Activated naive CD4-positive, alpha-beta T cell treated with anti-CD3 and anti-CD28 coated beads, Interleukin-2, amount 50 U/mL, for 24 hours (primary cell): ENCODE measurements around the gene FBXO21.

ENCODE experiments used
- H3K27ac Mint-ChIP-seq: one replicate; pipeline ENCODE4 v1.8.0; 2021; ENCODE audit warnings: mild to moderate bottlenecking, mixed read lengths
- H3K27me3 Mint-ChIP-seq: one replicate; pipeline ENCODE4 v1.8.0; 2021; ENCODE audit warnings: mixed read lengths
- H3K36me3 Mint-ChIP-seq: one replicate; pipeline ENCODE4 v1.8.0; 2021; ENCODE audit warnings: mixed read lengths
- H3K4me1 Mint-ChIP-seq: one replicate; pipeline ENCODE4 v1.8.0; 2021; ENCODE audit warnings: mixed read lengths
- H3K4me3 Mint-ChIP-seq: one replicate; pipeline ENCODE4 v1.8.0; 2021; ENCODE audit warnings: mild to moderate bottlenecking, mixed read lengths
- H3K9me3 Mint-ChIP-seq: one replicate; pipeline ENCODE4 v1.8.0; 2021; ENCODE audit warnings: mixed read lengths

Gene FBXO21

GRCh38 chr12:117161460-117162166 is 28.7 kb downstream of the FBXO21 start:
- Mint-ChIP-seq H3K4me3 (no peak overlapping the region), H3K27ac (peak overlapping the region; percentile 84), H3K4me1 (no peaks in the 10 kb centered on the region), H3K36me3 (peaks cover 16% of the 10 kb centered on the region), H3K9me3 (no peaks in the 10 kb centered on the region), H3K27me3 (no peaks in the 10 kb centered on the region)

GRCh38 chr12:117159674-117160073 is 30.6 kb downstream of the FBXO21 start:
- H3K36me3 Mint-ChIP-seq: peaks cover 23% of the 10 kb centered on the region
- no peaks in the 10 kb centered on the region for H3K9me3 Mint-ChIP-seq
- no peak overlapping the region for H3K27ac Mint-ChIP-seq
- no peak overlapping the region for H3K4me3 Mint-ChIP-seq
- no peaks in the 10 kb centered on the region for H3K4me1 Mint-ChIP-seq
- no peaks in the 10 kb centered on the region for H3K27me3 Mint-ChIP-seq

- H3K36me3 Mint-ChIP-seq: peaks cover 23% of the 10 kb centered on the region
- H3K4me1 Mint-ChIP-seq: no peaks in the 10 kb centered on the region
- no peak overlapping the region for H3K4me3 Mint-ChIP-seq
- no peaks in the 10 kb centered on the region for H3K9me3 Mint-ChIP-seq
- H3K27ac Mint-ChIP-seq: no peak overlapping the region
- H3K27me3 Mint-ChIP-seq: no peaks in the 10 kb centered on the region
These were observed 31.2 kb downstream of the FBXO21 start for GRCh38 chr12:117158911-117159553.

- Mint-ChIP-seq H3K36me3 (peaks cover 23% of the 10 kb centered on the region), H3K27ac (no peak overlapping the region)
These were observed 32.2 kb downstream of the FBXO21 start for GRCh38 chr12:117158096-117158495.

GRCh38 chr12:117155278-117156060 is 34.8 kb downstream of the FBXO21 start:
- Mint-ChIP-seq H3K27ac (no peak overlapping the region), H3K27me3 (no peaks in the 10 kb centered on the region), H3K4me1 (peaks cover 28% of the 10 kb centered on the region), H3K9me3 (no peaks in the 10 kb centered on the region), H3K36me3 (peaks cover 27% of the 10 kb centered on the region), H3K4me3 (no peak overlapping the region)

More at GRCh38 chr12:117158096-117158495, 32.2 kb downstream of the FBXO21 start:
- Mint-ChIP-seq H3K9me3 (no peaks in the 10 kb centered on the region), H3K27me3 (no peaks in the 10 kb centered on the region), H3K4me1 (peaks cover 3% of the 10 kb centered on the region), H3K4me3 (no peak overlapping the region)

- no peaks in the 10 kb centered on the region for H3K9me3 Mint-ChIP-seq
- no peak overlapping the region for H3K4me3 Mint-ChIP-seq
- peaks cover 20% of the 10 kb centered on the region for H3K36me3 Mint-ChIP-seq
- H3K27me3 Mint-ChIP-seq: no peaks in the 10 kb centered on the region
- H3K27ac Mint-ChIP-seq: peak overlapping the region; percentile 31
- peaks cover 42% of the 10 kb centered on the region for H3K4me1 Mint-ChIP-seq
These were observed 37.2 kb downstream of the FBXO21 start for GRCh38 chr12:117152793-117153775.

GRCh38 chr12:117151403-117152031 is 38.8 kb downstream of the FBXO21 start:
- H3K4me3 Mint-ChIP-seq: no peak overlapping the region
- no peaks in the 10 kb centered on the region for H3K9me3 Mint-ChIP-seq
- peak overlapping the region; percentile 17 for H3K27ac Mint-ChIP-seq
- peaks cover 17% of the 10 kb centered on the region for H3K36me3 Mint-ChIP-seq
- peaks cover 45% of the 10 kb centered on the region for H3K4me1 Mint-ChIP-seq
- no peaks in the 10 kb centered on the region for H3K27me3 Mint-ChIP-seq

GRCh38 chr12:117149431-117149830 is 40.8 kb downstream of the FBXO21 start:
- Mint-ChIP-seq H3K36me3 (peaks cover 14% of the 10 kb centered on the region), H3K9me3 (no peaks in the 10 kb centered on the region), H3K27ac (peak overlapping the region; percentile 41)

GRCh38 chr12:117148642-117149041 is 41.6 kb downstream of the FBXO21 start:
- Mint-ChIP-seq H3K4me1 (peaks cover 45% of the 10 kb centered on the region), H3K36me3 (peaks cover 14% of the 10 kb centered on the region), H3K4me3 (no peak overlapping the region), H3K27me3 (no peaks in the 10 kb centered on the region), H3K9me3 (no peaks in the 10 kb centered on the region), H3K27ac (no peak overlapping the region)

More at GRCh38 chr12:117149431-117149830, 40.8 kb downstream of the FBXO21 start:
- Mint-ChIP-seq H3K27me3 (no peaks in the 10 kb centered on the region), H3K4me1 (peaks cover 45% of the 10 kb centered on the region), H3K4me3 (no peak overlapping the region)

GRCh38 chr12:117147639-117148038 is 42.6 kb downstream of the FBXO21 start:
- no peak overlapping the region for H3K4me3 Mint-ChIP-seq
- H3K27me3 Mint-ChIP-seq: no peaks in the 10 kb centered on the region
- no peaks in the 10 kb centered on the region for H3K9me3 Mint-ChIP-seq
- peaks cover 38% of the 10 kb centered on the region for H3K4me1 Mint-ChIP-seq
- H3K36me3 Mint-ChIP-seq: peaks cover 14% of the 10 kb centered on the region
- H3K27ac Mint-ChIP-seq: peak overlapping the region; percentile 59

- Mint-ChIP-seq H3K4me3 (no peak overlapping the region), H3K27me3 (no peaks in the 10 kb centered on the region), H3K36me3 (peaks cover 14% of the 10 kb centered on the region), H3K9me3 (no peaks in the 10 kb centered on the region), H3K4me1 (peaks cover 19% of the 10 kb centered on the region), H3K27ac (no peak overlapping the region)
These were observed 44.6 kb downstream of the FBXO21 start for GRCh38 chr12:117145597-117146154.

GRCh38 chr12:117144599-117144998 is 45.7 kb downstream of the FBXO21 start:
- no peak overlapping the region for H3K4me3 Mint-ChIP-seq
- H3K27ac Mint-ChIP-seq: no peak overlapping the region
- H3K9me3 Mint-ChIP-seq: no peaks in the 10 kb centered on the region
- no peaks in the 10 kb centered on the region for H3K27me3 Mint-ChIP-seq
- H3K4me1 Mint-ChIP-seq: peaks cover 14% of the 10 kb centered on the region
- peaks cover 11% of the 10 kb centered on the region for H3K36me3 Mint-ChIP-seq

- H3K4me3 Mint-ChIP-seq: no peak overlapping the region
- peaks cover 3% of the 10 kb centered on the region for H3K4me1 Mint-ChIP-seq
- peaks cover 10% of the 10 kb centered on the region for H3K36me3 Mint-ChIP-seq
- H3K27ac Mint-ChIP-seq: no peak overlapping the region
- H3K9me3 Mint-ChIP-seq: no peaks in the 10 kb centered on the region
- no peaks in the 10 kb centered on the region for H3K27me3 Mint-ChIP-seq
These were observed 47.2 kb downstream of the FBXO21 start for GRCh38 chr12:117143008-117143532.

GRCh38 chr12:117142094-117142493 is 48.2 kb downstream of the FBXO21 start:
- peaks cover 7% of the 10 kb centered on the region for H3K36me3 Mint-ChIP-seq
- H3K27ac Mint-ChIP-seq: no peak overlapping the region

More at GRCh38 chr12:117142094-117142493, 48.2 kb downstream of the FBXO21 start:
- no peaks in the 10 kb centered on the region for H3K4me1 Mint-ChIP-seq
- H3K9me3 Mint-ChIP-seq: no peaks in the 10 kb centered on the region
- H3K4me3 Mint-ChIP-seq: no peak overlapping the region
- H3K27me3 Mint-ChIP-seq: no peaks in the 10 kb centered on the region
